CD4-positive, alpha-beta T cell (primary cell): ENCODE data around the gene TGOLN2. TPM values are rescaled to one million over a fixed set of nuclear protein-coding genes. Genes with fewer than 3 reads are reported as not detected.

Source experiments
- ATAC-seq: fragments of 200-7000 bp; cut with Tn5 transposase; one replicate; pipeline ENCODE4 v1.10.0; 2022; ENCODE audit warnings: mild to moderate bottlenecking; ENCODE audit not compliant: poor library complexity
- CTCF ChIA-PET: fragments of 350-600 bp; sonication (Branson Sonifier 250); formaldehyde crosslinking; loops from one replicate; lab custom pipeline; 2021; ENCODE audit warnings: antibody characterized with exemption, inconsistent platforms; lab: Charles Lee
- POLR2A ChIA-PET: fragments of 350-600 bp; sonication (Branson Sonifier 250); formaldehyde crosslinking; loops from one replicate; lab custom pipeline; 2021; ENCODE audit warnings: antibody characterized with exemption, inconsistent platforms; lab: Charles Lee
- DNase-seq, 14 experiments: peaks; one replicate each; pipeline ENCODE4 v3.0.0-alpha.2; 2013 to 2020; ENCODE audit warnings: mixed read lengths in 2 of 14
- H3K27ac ChIP-seq, 2 donors: one replicate each; pipeline versions ENCODE4 v1.5.1 to v1.7.0; 2013; ENCODE audit warnings: low read length in 2 of 2, low read depth in 1 of 2, mild to moderate bottlenecking in 1 of 2
- H3K27me3 ChIP-seq, 2 experiments: 1 replicate in 1 of 2; 2 replicates in 1 of 2; pipeline versions ENCODE4 v1.6.1 to v1.7.0; 2013; ENCODE audit warnings: low read length in 2 of 2, control low read depth in 1 of 2, mild to moderate bottlenecking in 1 of 2, moderate library complexity in 1 of 2; ENCODE audit not compliant: insufficient read depth in 2 of 2, control insufficient read depth in 1 of 2
- H3K36me3 ChIP-seq: one replicate; pipeline ENCODE4 v1.6.1; 2013; ENCODE audit warnings: low read length, control low read depth; ENCODE audit not compliant: insufficient read depth
- H3K4me1 ChIP-seq: one replicate; pipeline ENCODE4 v1.6.1; 2013; ENCODE audit warnings: low read length, control low read depth; ENCODE audit not compliant: insufficient read depth
- H3K4me3 ChIP-seq: one replicate; pipeline ENCODE4 v1.5.1; 2013; ENCODE audit warnings: mild to moderate bottlenecking, low read length, moderate library complexity
- H3K9me3 ChIP-seq, 2 experiments: 1 replicate in 1 of 2; 2 replicates in 1 of 2; pipeline versions ENCODE4 v1.6.1 to v1.7.0; 2013; ENCODE audit warnings: low read length in 2 of 2, mild to moderate bottlenecking in 2 of 2, control low read depth in 1 of 2, moderate library complexity in 1 of 2; ENCODE audit not compliant: control insufficient read depth in 1 of 2, insufficient read depth in 1 of 2
- H3K27ac Mint-ChIP-seq: one replicate; pipeline ENCODE4 v1.8.0; 2020; ENCODE audit warnings: mixed read lengths
- H3K27me3 Mint-ChIP-seq: one replicate; pipeline ENCODE4 v1.8.0; 2021; ENCODE audit warnings: mixed read lengths
- H3K36me3 Mint-ChIP-seq: one replicate; pipeline ENCODE4 v1.8.0; 2021; ENCODE audit warnings: low read depth, mixed read lengths
- H3K4me1 Mint-ChIP-seq: one replicate; pipeline ENCODE4 v1.8.0; 2021; ENCODE audit warnings: low read depth, mixed read lengths
- H3K4me3 Mint-ChIP-seq: one replicate; pipeline ENCODE4 v1.8.0; 2020; ENCODE audit warnings: mild to moderate bottlenecking, mixed read lengths
- H3K9me3 Mint-ChIP-seq: one replicate; pipeline ENCODE4 v1.8.0; 2020; ENCODE audit warnings: mixed read lengths
- intact Hi-C, 2 experiments: fragments of 100-400 bp; cut with DNase I in 1 of 2; cut with micrococcal nuclease in 1 of 2; formaldehyde crosslinking; loops; one replicate each; pipeline versions ENCODE4 v1.15.1 to v1.9.0; 2023 to 2025; cut with DNase I, micrococcal nuclease
- total RNA-seq, 174 experiments: library from RNA in 2 of 174; stranded (reverse) in 2 of 174; gene quantifications; one replicate each; pipeline ENCODE4 v1.2.3 and lab custom pipeline; 2021 to 2026
- TF ChIP-seq, protein P1 (sequence below): fragments of 200-600 bp; IDR thresholded peaks from one replicate; pipeline ENCODE4 v1.8.0; 2022; ENCODE audit warnings: antibody characterized with exemption, mild to moderate bottlenecking

TGOLN2 gene
- total RNA-seq, 2 experiments from 2014 or later: 172 to 175 TPM

DNA sequence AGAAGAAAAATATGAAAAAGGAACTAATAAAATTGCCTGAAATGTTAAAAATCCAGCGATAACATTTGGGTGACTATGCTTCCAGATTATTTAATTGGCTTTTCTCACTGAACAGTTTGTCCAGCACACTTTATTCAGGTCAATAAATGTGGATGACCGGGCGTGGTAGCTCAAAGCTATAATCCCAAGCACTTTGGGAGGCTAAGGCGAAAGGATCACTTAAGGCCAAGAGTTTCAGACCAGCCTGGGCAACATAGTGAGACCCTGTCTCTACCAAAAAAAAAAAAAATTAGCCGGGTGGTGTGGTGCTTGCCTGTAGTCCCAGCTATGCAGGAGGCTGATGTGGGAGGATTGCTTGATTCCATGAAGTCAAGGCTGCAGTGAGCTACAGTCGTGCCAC is 55.4 kb downstream of the TGOLN2 start:
- no peak for ATAC-seq
- no peaks in the 10 kb centered on the region for H3K9me3 Mint-ChIP-seq
- POLR2A ChIA-PET: no interaction called here

DNA sequence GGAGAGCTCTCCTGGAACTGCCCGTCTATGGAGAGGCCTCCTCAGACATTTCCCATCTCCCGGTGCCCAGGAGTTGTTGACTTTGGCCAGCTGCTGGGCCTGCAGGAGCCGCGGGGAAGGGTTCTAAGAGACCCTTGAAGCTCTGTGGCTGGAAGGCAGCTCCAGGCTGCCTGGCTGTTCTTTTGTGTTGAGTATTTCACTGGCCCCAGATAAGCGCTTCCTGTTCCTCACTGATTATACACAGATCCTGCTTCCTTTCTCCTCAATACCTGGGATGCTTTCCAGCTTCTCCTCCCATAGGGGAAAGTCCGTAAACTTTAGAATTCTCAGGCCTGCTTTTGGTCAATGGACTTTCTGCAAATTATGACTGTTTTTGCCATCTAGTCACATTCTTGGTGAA is 57.8 kb downstream of the TGOLN2 start:
- H3K27ac ChIP-seq: no peak overlapping the region
- Mint-ChIP-seq H3K27ac (no peak overlapping the region), H3K4me1 (no peaks in the 10 kb centered on the region), H3K36me3 (no peaks in the 10 kb centered on the region), H3K4me3 (no peak overlapping the region), H3K9me3 (no peaks in the 10 kb centered on the region), H3K27me3 (peaks cover 7% of the 10 kb centered on the region)
- TF ChIP-seq, protein P1, sequence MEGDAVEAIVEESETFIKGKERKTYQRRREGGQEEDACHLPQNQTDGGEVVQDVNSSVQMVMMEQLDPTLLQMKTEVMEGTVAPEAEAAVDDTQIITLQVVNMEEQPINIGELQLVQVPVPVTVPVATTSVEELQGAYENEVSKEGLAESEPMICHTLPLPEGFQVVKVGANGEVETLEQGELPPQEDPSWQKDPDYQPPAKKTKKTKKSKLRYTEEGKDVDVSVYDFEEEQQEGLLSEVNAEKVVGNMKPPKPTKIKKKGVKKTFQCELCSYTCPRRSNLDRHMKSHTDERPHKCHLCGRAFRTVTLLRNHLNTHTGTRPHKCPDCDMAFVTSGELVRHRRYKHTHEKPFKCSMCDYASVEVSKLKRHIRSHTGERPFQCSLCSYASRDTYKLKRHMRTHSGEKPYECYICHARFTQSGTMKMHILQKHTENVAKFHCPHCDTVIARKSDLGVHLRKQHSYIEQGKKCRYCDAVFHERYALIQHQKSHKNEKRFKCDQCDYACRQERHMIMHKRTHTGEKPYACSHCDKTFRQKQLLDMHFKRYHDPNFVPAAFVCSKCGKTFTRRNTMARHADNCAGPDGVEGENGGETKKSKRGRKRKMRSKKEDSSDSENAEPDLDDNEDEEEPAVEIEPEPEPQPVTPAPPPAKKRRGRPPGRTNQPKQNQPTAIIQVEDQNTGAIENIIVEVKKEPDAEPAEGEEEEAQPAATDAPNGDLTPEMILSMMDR: no peak
- DNase-seq (no peak), ATAC-seq (no peak)
- POLR2A ChIA-PET: no interaction called here
- peaks cover 0 to 4% of the 10 kb centered on the region in 2 experiments for H3K27me3 ChIP-seq
- H3K4me1 ChIP-seq: no peaks in the 10 kb centered on the region
- no peak overlapping the region for H3K4me3 ChIP-seq
- no peaks in the 10 kb centered on the region for H3K36me3 ChIP-seq
- CTCF ChIA-PET: no interaction called here
- intact Hi-C loops: loop anchor here in 1 of 2 experiments (5.0 kb wide), 1 partner anchor 282 kb away; no protein-coding TSS in a partner anchor
- peaks cover 0 to 4% of the 10 kb centered on the region in 2 experiments for H3K9me3 ChIP-seq

More for the DNA sequence above, 55.4 kb downstream of the TGOLN2 start:
- H3K4me1 Mint-ChIP-seq: no peaks in the 10 kb centered on the region
- Histone ChIP-seq H3K27me3 (peaks cover 0 to 4% of the 10 kb centered on the region in 2 experiments), H3K4me1 (no peaks in the 10 kb centered on the region), H3K4me3 (no peak overlapping the region), H3K36me3 (no peaks in the 10 kb centered on the region), H3K9me3 (peaks cover 0 to 4% of the 10 kb centered on the region in 2 experiments), H3K27ac (no peak overlapping the region)
- CTCF ChIA-PET: no interaction called here
- DNase-seq: no peak
- intact Hi-C loops: no loop called here
- TF ChIP-seq, protein P1: no peak
- H3K4me3 Mint-ChIP-seq: no peak overlapping the region
- no peak overlapping the region for H3K27ac Mint-ChIP-seq
- no peaks in the 10 kb centered on the region for H3K36me3 Mint-ChIP-seq
- peaks cover 7% of the 10 kb centered on the region for H3K27me3 Mint-ChIP-seq

Other genes starting within 250 kb of the TGOLN2 start
- gene TCF7L1, start 194.6 kb downstream of the TGOLN2 start, total RNA-seq: not detected
- 10 to 100 TPM; 19.2 to 22.2 TPM for gene RETSAT, start 26.5 kb upstream of the TGOLN2 start, total RNA-seq
- 10 to 100 TPM; 13.5 to 15.3 TPM for gene ELMOD3, start 26.8 kb upstream of the TGOLN2 start, total RNA-seq
- 10 to 100 TPM; 21.7 to 23.3 TPM for gene CAPG, start 82.4 kb upstream of the TGOLN2 start, total RNA-seq
- gene SH2D6, start 90.7 kb upstream of the TGOLN2 start, total RNA-seq: under 1 TPM in 1 of 2 experiments, not detected in 1; 0.30 TPM
- 100 to 1,000 TPM; 121 to 122 TPM for gene MAT2A, start 211.2 kb upstream of the TGOLN2 start, total RNA-seq
- 10 to 100 TPM; 22.9 to 27.6 TPM for gene GGCX, start 233.5 kb upstream of the TGOLN2 start, total RNA-seq
- 10 to 100 TPM; 32.3 to 37.3 TPM for gene VAMP8, start 249.6 kb upstream of the TGOLN2 start, total RNA-seq